HL-60 (cell line): Measurements from ENCODE around the gene ZNRF1.

Source experiments
- DNase-seq, 2 experiments: peaks; one replicate each; pipeline ENCODE4 v3.0.0-alpha.2; 2010 to 2020; ENCODE audit warnings: low read depth in 1 of 2, low spot score in 1 of 2
- H3K27ac ChIP-seq: fragments of 250-450 bp; sonication (Bioruptor Pico); replicated peaks from 2 replicates; pipeline ENCODE4 v1.5.1; 2020; ENCODE audit warnings: mild to moderate bottlenecking, moderate library complexity
- H3K27me3 ChIP-seq: fragments of 250-450 bp; sonication (Bioruptor Pico); 2 replicates; pipeline ENCODE4 v1.5.1; 2021; ENCODE audit warnings: mild to moderate bottlenecking, moderate library complexity; ENCODE audit not compliant: insufficient read depth, poor library complexity, severe bottlenecking
- H3K4me3 ChIP-seq: replicated peaks from 2 replicates; pipeline ENCODE4 v1.5.1; 2011; ENCODE audit warnings: mild to moderate bottlenecking, control low read depth, low read length; ENCODE audit not compliant: insufficient read depth
- CTCF ChIP-seq: IDR thresholded peaks from one replicate; pipeline ENCODE4 v1.5.1; 2011; ENCODE audit warnings: low read length, control low read depth, inconsistent platforms; ENCODE audit not compliant: insufficient read depth
- GABPA ChIP-seq: IDR thresholded peaks from 2 replicates; pipeline ENCODE4 v1.6.1; 2012; ENCODE audit warnings: low read depth
- POLR2AphosphoS5 ChIP-seq: IDR thresholded peaks from 2 replicates; pipeline ENCODE4 v1.6.1; 2012; ENCODE audit warnings: low read depth
- REST ChIP-seq: IDR thresholded peaks from 2 replicates; pipeline ENCODE4 v1.6.1; 2012; ENCODE audit warnings: low read depth; ENCODE audit not compliant: insufficient replicate concordance
- SPI1 ChIP-seq: IDR thresholded peaks from 2 replicates; pipeline ENCODE4 v1.6.1; 2012; ENCODE audit warnings: low read depth, mild to moderate bottlenecking, borderline replicate concordance

ZNRF1 gene

GRCh38 chr16:75083813-75084212 lies 85.0 kb downstream of the ZNRF1 start:
- no peak overlapping the region for H3K4me3 ChIP-seq
- no peaks in the 10 kb centered on the region for H3K27me3 ChIP-seq
- DNase-seq: no peak
- H3K27ac ChIP-seq: no peak overlapping the region
- TF ChIP-seq SPI1 (no peak), CTCF (no peak), POLR2AphosphoS5 (no peak), GABPA (no peak), REST (no peak)

- no peaks in the 10 kb centered on the region for H3K27me3 ChIP-seq
- no peak for DNase-seq
- TF ChIP-seq SPI1: no peak
Observed at GRCh38 chr16:75085556-75085955, 86.7 kb downstream of the ZNRF1 start.

GRCh38 chr16:75086281-75086680 lies 87.5 kb downstream of the ZNRF1 start:
- DNase-seq: no peak
- Histone ChIP-seq H3K27me3 (no peaks in the 10 kb centered on the region), H3K4me3 (no peak overlapping the region), H3K27ac (no peak overlapping the region)
- no peak for TF ChIP-seq CTCF

More at GRCh38 chr16:75085556-75085955, 86.7 kb downstream of the ZNRF1 start:
- Histone ChIP-seq H3K27ac (no peak overlapping the region), H3K4me3 (no peak overlapping the region)

GRCh38 chr16:75086688-75087374 lies 88.0 kb downstream of the ZNRF1 start:
- no peak for DNase-seq
- peak overlapping the region; percentile 49 for H3K27ac ChIP-seq
- TF ChIP-seq POLR2AphosphoS5 (no peak), GABPA (no peak), REST (no peak), SPI1 (no peak), CTCF (no peak)
- H3K27me3 ChIP-seq: no peaks in the 10 kb centered on the region
- H3K4me3 ChIP-seq: no peak overlapping the region
